Measurements from ENCODE around the gene COL16A1. TPM values are rescaled to one million over a fixed set of nuclear protein-coding genes. Genes with fewer than 3 reads are reported as not detected.

Gene COL16A1
- polyA plus RNA-seq, 6 donors from 2014 or later = 0.64 to 1.2 TPM; not detected in 4

GRCh38 chr1:31609514-31610118, 94.2 kb downstream of the COL16A1 start:
- ATAC-seq (ENCODE audit: low read depth in 2 of 2) = no peak
- Mint-ChIP-seq H3K4me3 (no peak overlapping the region), H3K27ac (peak overlapping the region in 2 of 6 donors; percentile 2 to 83), H3K36me3 (no peaks in the 10 kb centered on the region), H3K9me3 (peaks cover 0 to 3% (median 0%) of the 10 kb centered on the region in 7 donors), H3K4me1 (peaks cover 4 to 10% (median 9%) of the 10 kb centered on the region in 3 donors), H3K27me3 (no peaks in the 10 kb centered on the region)
- no peak for DNase-seq

- Mint-ChIP-seq H3K4me1 (peaks cover 4 to 10% (median 9%) of the 10 kb centered on the region in 3 donors), H3K27ac (peak overlapping the region in 2 of 6 donors; percentile 4 to 80), H3K36me3 (no peaks in the 10 kb centered on the region), H3K9me3 (peaks cover 0 to 2% (median 1%) of the 10 kb centered on the region in 7 donors), H3K4me3 (no peak overlapping the region), H3K27me3 (no peaks in the 10 kb centered on the region)
- DNase-seq (no peak), ATAC-seq (ENCODE audit: low read depth in 2 of 2) (no peak)
Measured at GRCh38 chr1:31607360-31607759, 96.5 kb downstream of the COL16A1 start.

GRCh38 chr1:31605908-31606427, 97.8 kb downstream of the COL16A1 start:
- DNase-seq = peak; percentile 64
- no peaks in the 10 kb centered on the region for H3K27me3 Mint-ChIP-seq
- H3K36me3 Mint-ChIP-seq = no peaks in the 10 kb centered on the region
- H3K4me1 Mint-ChIP-seq = peaks cover 4 to 10% (median 9%) of the 10 kb centered on the region in 3 donors
- H3K4me3 Mint-ChIP-seq = no peak overlapping the region
- peak overlapping the region in 4 of 6 donors; percentile 13 to 90 (median 50) for H3K27ac Mint-ChIP-seq
- peaks cover 0 to 2% (median 1%) of the 10 kb centered on the region in 7 donors for H3K9me3 Mint-ChIP-seq
- peak; percentile 98 to 99 for ATAC-seq (ENCODE audit: low read depth in 2 of 2)

Other genes starting within 250 kb of the COL16A1 start
- not detected for gene TINAGL1, start 127.5 kb downstream of the COL16A1 start, polyA plus RNA-seq (ENCODE audit: low read depth in 6 of 6)
- not detected for gene HCRTR1, start 86.3 kb downstream of the COL16A1 start, polyA plus RNA-seq (ENCODE audit: low read depth in 6 of 6)
- gene PEF1, start 59.1 kb downstream of the COL16A1 start, polyA plus RNA-seq (ENCODE audit: low read depth in 6 of 6) = 100 to 1,000 TPM in 1 of 6 donors, 10 to 100 TPM in 5; 72.6 to 140 (median 93.7) TPM
- not detected for gene ADGRB2, start 60.3 kb upstream of the COL16A1 start, polyA plus RNA-seq (ENCODE audit: low read depth in 6 of 6)
- gene SPOCD1, start 112.0 kb upstream of the COL16A1 start, polyA plus RNA-seq (ENCODE audit: low read depth in 6 of 6) = under 1 TPM in 4 of 6 donors, not detected in 2; 0.23 to 0.38 (median 0.34) TPM
- 100 to 1,000 TPM; 251 to 474 (median 307) TPM for gene PTP4A2, start 234.4 kb upstream of the COL16A1 start, polyA plus RNA-seq (ENCODE audit: low read depth in 6 of 6)

Data from naive B cell (primary cell).